NT2/D1 (cell line): Measurements from ENCODE around the gene SLC2A8.

ENCODE experiments used
- SUZ12 ChIP-seq: IDR thresholded peaks from 2 replicates; pipeline ENCODE4 v1.6.1; 2011; ENCODE audit not compliant: insufficient read length, insufficient read depth; ENCODE audit errors: extremely low read depth
- YY1 ChIP-seq: IDR thresholded peaks from 2 replicates; pipeline ENCODE4 v1.6.1; 2011; ENCODE audit not compliant: insufficient read length, insufficient read depth
- ZNF274 ChIP-seq: IDR thresholded peaks from 2 replicates; pipeline ENCODE4 v1.6.1; 2011; ENCODE audit warnings: mild to moderate bottlenecking, low read depth, low read length

- TF ChIP-seq ZNF274 (no peak), SUZ12 (no peak), YY1 (no peak)
These were observed 36.1 kb upstream of the SLC2A8 start for GRCh38 chr9:127360829-127361228.
